Measurements from ENCODE around the gene TXNL1. TPM values are rescaled to one million over a fixed set of nuclear protein-coding genes. Genes with fewer than 3 reads are reported as not detected.
"Not testable (repeated sequence)": the region's sequence is repeated elsewhere in the genome, so short reads cannot be mapped to it uniquely, and the experiment has no call there.

TXNL1 gene
- total RNA-seq, 6 donors from 2014 or later: 6.9 to 53.4 (median 41.1) TPM

DNA sequence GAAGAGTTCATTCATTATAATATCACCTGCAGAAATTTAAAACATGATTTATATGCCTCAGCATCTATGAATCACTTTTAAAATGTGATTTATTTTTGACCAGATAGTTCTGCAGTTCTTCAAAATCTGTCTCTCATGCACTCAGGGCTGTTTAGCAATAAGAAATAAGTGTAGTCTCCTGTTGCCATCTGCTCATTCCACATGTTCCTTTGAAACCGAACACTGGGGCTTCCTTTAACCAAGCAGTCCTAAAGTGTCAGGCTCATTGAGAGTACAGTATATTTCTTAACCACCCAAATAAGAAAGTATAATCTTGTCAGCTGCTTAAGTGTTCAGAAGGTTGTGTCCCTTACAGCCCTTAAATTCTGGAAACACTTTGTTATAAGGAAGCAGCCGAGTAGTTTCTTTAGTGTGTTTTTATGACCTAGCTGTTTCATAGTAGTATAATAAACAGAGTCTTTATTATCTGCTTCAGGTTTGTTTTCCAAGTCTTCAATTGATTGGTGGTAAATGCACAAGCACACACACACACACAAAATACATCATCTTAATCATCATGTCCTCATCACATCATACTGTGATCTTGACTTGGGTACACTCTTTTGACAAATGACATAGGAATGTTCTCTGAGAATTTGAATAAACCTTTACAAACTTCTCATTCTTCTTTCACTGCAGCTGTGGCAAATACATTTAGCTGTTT, 23.1 kb upstream of the TXNL1 start:
- H3K27me3 ChIP-seq: no peaks in the 10 kb centered on the region
- TF ChIP-seq, protein P1, sequence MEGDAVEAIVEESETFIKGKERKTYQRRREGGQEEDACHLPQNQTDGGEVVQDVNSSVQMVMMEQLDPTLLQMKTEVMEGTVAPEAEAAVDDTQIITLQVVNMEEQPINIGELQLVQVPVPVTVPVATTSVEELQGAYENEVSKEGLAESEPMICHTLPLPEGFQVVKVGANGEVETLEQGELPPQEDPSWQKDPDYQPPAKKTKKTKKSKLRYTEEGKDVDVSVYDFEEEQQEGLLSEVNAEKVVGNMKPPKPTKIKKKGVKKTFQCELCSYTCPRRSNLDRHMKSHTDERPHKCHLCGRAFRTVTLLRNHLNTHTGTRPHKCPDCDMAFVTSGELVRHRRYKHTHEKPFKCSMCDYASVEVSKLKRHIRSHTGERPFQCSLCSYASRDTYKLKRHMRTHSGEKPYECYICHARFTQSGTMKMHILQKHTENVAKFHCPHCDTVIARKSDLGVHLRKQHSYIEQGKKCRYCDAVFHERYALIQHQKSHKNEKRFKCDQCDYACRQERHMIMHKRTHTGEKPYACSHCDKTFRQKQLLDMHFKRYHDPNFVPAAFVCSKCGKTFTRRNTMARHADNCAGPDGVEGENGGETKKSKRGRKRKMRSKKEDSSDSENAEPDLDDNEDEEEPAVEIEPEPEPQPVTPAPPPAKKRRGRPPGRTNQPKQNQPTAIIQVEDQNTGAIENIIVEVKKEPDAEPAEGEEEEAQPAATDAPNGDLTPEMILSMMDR (IDR thresholded peaks at IDR 0.05): no peak
- no peak for TF ChIP-seq POLR2A (IDR thresholded peaks at IDR 0.05)
- TF ChIP-seq POLR2AphosphoS5 (IDR thresholded peaks at IDR 0.05): no peak
- TF ChIP-seq EP300 (IDR thresholded peaks at IDR 0.05): no peak
- no peak overlapping the region for H3K27ac ChIP-seq
- H3K4me3 ChIP-seq: no peak overlapping the region
- DNase-seq: no peak
- H3K9me3 ChIP-seq: no peaks in the 10 kb centered on the region
- 44 to 50% methylated on average over 2 of the region's 2 CpGs for WGBS, 2 donors
- ATAC-seq (ENCODE audit: low FRiP score in 2 of 2): no peak
- no peaks in the 10 kb centered on the region for H3K36me3 ChIP-seq
- no peaks in the 10 kb centered on the region for H3K4me1 ChIP-seq

DNA sequence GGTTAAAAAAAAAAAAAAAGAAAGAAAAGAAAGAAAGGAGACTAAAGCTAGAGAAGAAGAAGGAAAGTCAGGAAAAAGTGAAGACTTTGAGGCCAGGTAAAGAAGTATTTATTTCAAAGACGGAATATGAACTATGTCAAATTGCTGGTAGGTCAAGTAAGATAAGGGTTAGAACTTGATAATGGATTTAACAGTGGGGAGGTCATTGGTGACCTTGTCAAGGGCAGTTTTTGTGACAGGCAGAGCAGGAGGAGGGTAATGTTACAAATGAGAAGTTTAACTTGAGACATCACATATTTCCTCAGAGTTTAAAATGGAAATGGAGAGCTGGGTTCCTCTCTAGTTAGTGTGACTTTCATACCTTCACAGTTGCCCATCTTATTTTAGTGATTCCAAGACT, 22.3 kb upstream of the TXNL1 start:
- TF ChIP-seq EP300 (IDR thresholded peaks at IDR 0.05): no peak
- TF ChIP-seq, protein P1 (IDR thresholded peaks at IDR 0.05): no peak
- no peak for TF ChIP-seq POLR2AphosphoS5 (IDR thresholded peaks at IDR 0.05)
- TF ChIP-seq POLR2A (IDR thresholded peaks at IDR 0.05): no peak
- Histone ChIP-seq H3K4me1 (no peaks in the 10 kb centered on the region), H3K4me3 (no peak overlapping the region), H3K9me3 (no peaks in the 10 kb centered on the region), H3K27me3 (no peaks in the 10 kb centered on the region), H3K36me3 (no peaks in the 10 kb centered on the region), H3K27ac (no peak overlapping the region)
- 96 to 100% methylated on average over 1 of the region's 1 CpG for WGBS, 2 donors
- no peak for ATAC-seq (ENCODE audit: low FRiP score in 2 of 2)
- DNase-seq: no peak

DNA sequence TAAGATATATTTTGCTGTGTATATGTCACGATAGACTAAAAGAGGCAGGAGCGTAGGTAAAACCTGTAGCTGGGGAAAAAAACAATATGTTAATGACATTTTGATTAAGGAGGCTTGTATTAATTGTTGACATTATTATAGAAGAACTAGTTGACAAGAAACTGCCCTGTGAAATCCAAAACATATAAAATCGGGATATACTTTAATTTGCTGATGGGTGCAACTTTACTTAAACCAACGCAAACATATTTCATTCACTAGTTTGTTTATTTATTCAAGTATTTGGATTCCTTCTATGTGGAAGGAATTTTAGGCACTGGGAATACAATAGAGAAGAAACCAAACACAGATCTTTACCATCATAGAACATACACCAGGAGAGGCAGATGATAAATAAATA, 20.7 kb upstream of the TXNL1 start:
- TF ChIP-seq POLR2A (IDR thresholded peaks at IDR 0.05) (no peak), EP300 (IDR thresholded peaks at IDR 0.05) (no peak), POLR2AphosphoS5 (IDR thresholded peaks at IDR 0.05) (no peak)
- TF ChIP-seq, protein P1 (IDR thresholded peaks at IDR 0.05): no peak
- DNase-seq (no peak), ATAC-seq (ENCODE audit: low FRiP score in 2 of 2) (no peak)
- H3K27ac ChIP-seq: no peak overlapping the region
- WGBS, 2 donors: 93 to 95% methylated on average over 4 of the region's 4 CpGs
- no peaks in the 10 kb centered on the region for H3K36me3 ChIP-seq
- no peaks in the 10 kb centered on the region for H3K27me3 ChIP-seq
- H3K4me1 ChIP-seq: no peaks in the 10 kb centered on the region
- no peaks in the 10 kb centered on the region for H3K9me3 ChIP-seq
- no peak overlapping the region for H3K4me3 ChIP-seq

DNA sequence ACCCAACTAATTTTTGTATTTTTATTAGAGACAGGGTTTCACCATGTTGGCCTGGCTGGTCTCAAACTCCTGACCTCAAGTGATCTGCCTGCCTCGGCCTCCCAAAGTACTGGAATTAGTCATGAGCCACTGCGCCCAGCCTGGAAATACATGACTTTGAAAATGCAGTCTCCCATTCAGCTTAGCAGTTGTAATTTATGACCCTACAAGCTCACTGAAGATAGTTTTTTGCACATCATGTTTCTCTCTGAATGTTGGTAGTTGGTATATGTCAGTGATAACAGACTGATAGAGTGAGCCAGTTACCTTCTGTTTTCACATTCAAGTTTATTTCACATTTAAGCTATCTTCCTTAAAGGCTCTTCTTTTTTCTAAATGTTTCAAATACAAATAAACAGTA, 19.9 kb upstream of the TXNL1 start:
- no peaks in the 10 kb centered on the region for H3K36me3 ChIP-seq
- DNase-seq (no peak), ATAC-seq (ENCODE audit: low FRiP score in 2 of 2) (no peak)
- H3K27ac ChIP-seq: no peak overlapping the region
- H3K27me3 ChIP-seq: no peaks in the 10 kb centered on the region
- no peaks in the 10 kb centered on the region for H3K4me1 ChIP-seq
- no peaks in the 10 kb centered on the region for H3K9me3 ChIP-seq
- WGBS, 2 donors: 82 to 94% methylated on average over 2 of the region's 2 CpGs
- no peak overlapping the region for H3K4me3 ChIP-seq
- TF ChIP-seq EP300 (IDR thresholded peaks at IDR 0.05): no peak

DNA sequence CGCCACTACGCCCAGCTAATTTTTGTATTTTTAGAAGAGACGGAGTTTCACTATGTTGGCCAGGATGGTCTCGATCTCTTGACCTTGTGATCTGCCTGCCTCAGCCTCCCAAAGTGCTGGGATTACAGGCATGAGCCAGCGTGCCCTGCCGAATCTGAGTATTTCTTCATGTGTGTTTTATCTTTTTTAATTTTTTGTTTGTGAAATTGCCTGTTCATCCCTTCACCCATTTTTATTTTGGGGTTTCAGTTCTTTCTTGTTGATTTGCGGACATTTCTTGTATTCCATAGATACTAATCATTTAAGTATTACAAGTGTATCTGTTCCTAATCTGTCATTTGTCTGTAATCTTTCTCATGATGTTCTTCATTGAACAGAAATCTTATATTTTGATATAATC, 15.9 kb upstream of the TXNL1 start:
- not testable (repeated sequence) for H3K9me3 ChIP-seq; H3K4me3 ChIP-seq; H3K27me3 ChIP-seq; DNase-seq; H3K36me3 ChIP-seq; ATAC-seq (ENCODE audit: low FRiP score in 2 of 2); H3K27ac ChIP-seq
- peaks cover 10 to 17% (median 11%) of the 10 kb centered on the region in 4 donors for H3K4me1 ChIP-seq
- 98 to 99% methylated on average over 7 of the region's 7 CpGs for WGBS, 2 donors

DNA sequence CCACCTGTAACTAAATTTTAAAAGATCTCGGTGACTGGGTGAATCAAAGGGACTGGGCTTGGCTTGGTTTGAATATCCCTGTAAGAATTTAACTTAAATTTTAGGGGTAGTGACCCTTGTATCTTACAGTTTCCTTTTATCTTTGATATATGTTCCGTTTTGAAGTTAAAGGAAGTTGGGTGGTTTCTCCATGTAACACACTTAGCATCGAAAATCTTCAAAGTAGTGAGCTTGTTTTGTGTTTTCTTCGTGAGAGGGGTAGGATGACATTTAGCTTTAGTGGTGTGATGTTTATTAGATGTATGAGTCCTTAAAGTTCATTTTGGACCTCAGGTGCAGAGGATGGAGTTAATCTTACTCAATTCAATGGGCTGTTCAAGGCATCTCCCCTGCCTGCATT, 14.4 kb upstream of the TXNL1 start:
- ATAC-seq (ENCODE audit: low FRiP score in 2 of 2): no peak
- 59 to 60% methylated on average over 4 of the region's 4 CpGs for WGBS, 2 donors
- no peak for DNase-seq
- Histone ChIP-seq H3K27ac (no peak overlapping the region), H3K4me3 (no peak overlapping the region), H3K36me3 (no peaks in the 10 kb centered on the region), H3K9me3 (no peaks in the 10 kb centered on the region), H3K27me3 (no peaks in the 10 kb centered on the region), H3K4me1 (peaks cover 10 to 17% (median 11%) of the 10 kb centered on the region in 4 donors)
- no peak for TF ChIP-seq POLR2A (IDR thresholded peaks at IDR 0.05)
- no peak for TF ChIP-seq POLR2AphosphoS5 (IDR thresholded peaks at IDR 0.05)
- TF ChIP-seq EP300 (IDR thresholded peaks at IDR 0.05): no peak
- TF ChIP-seq, protein P1 (IDR thresholded peaks at IDR 0.05): no peak

Data from upper lobe of left lung (tissue), 6 donors.